Endothelial cell of umbilical vein (primary cell): ENCODE results near the gene NEU4. TPM values are rescaled to one million over a fixed set of nuclear protein-coding genes. Genes with fewer than 3 reads are reported as not detected.

ENCODE experiments used
- BruUV-seq: library from RNA; stranded (reverse); fragments of 400-500 nt; replicated peaks from 2 replicates; lab custom pipeline; 2021; lab: Mats Ljungman, UMichigan
- CTCF ChIA-PET: fragments of 300-600, 350-600 bp; sonication (Branson Sonifier 250); formaldehyde crosslinking; loops from one replicate; lab custom pipeline; 2021; ENCODE audit warnings: antibody characterized with exemption, inconsistent platforms; lab: Charles Lee
- POLR2A ChIA-PET: fragments of 300-600, 350-600 bp; sonication (Branson Sonifier 250); formaldehyde crosslinking; loops from one replicate; lab custom pipeline; 2021; ENCODE audit warnings: antibody characterized with exemption, inconsistent platforms; lab: Charles Lee
- DNase-seq: peaks from one replicate; pipeline ENCODE4 v3.0.0-alpha.2; 2011; ENCODE audit warnings: low read depth, low spot score
- FAIRE-seq: peaks from 2 replicates; lab custom pipeline; 2011; peaks lifted over from hg19 to GRCh38; lab: Jason Lieb, UNC
- H2AFZ ChIP-seq: 2 replicates; pipeline ENCODE4 v1.6.0; 2012; ENCODE audit warnings: low read depth, low read length, control low read depth, inconsistent platforms
- H3K27ac ChIP-seq: 2 replicates; pipeline ENCODE4 v1.5.1; 2011; ENCODE audit warnings: low read depth, mild to moderate bottlenecking, control low read depth, low read length, moderate library complexity; ENCODE audit not compliant: insufficient read depth
- H3K27me3 ChIP-seq, 2 experiments: 2 replicates each; pipeline versions ENCODE4 v1.6.0 to v1.6.1; 2011; ENCODE audit warnings: low read length in 2 of 2, mixed read lengths in 1 of 2; ENCODE audit not compliant: control insufficient read depth in 2 of 2, insufficient read depth in 2 of 2
- H3K36me3 ChIP-seq, 2 experiments: 2 replicates in 1 of 2; 3 replicates in 1 of 2; pipeline ENCODE4 v1.5.1; 2011; ENCODE audit warnings: low read length in 2 of 2, mild to moderate bottlenecking in 1 of 2, moderate library complexity in 1 of 2; ENCODE audit not compliant: control insufficient read depth in 2 of 2, insufficient read depth in 2 of 2; ENCODE audit errors: extremely low read depth in 1 of 2
- H3K4me1 ChIP-seq: 3 replicates; pipeline ENCODE4 v1.5.1; 2011; ENCODE audit warnings: mild to moderate bottlenecking, low read length; ENCODE audit not compliant: control insufficient read depth, insufficient read depth; ENCODE audit errors: extremely low read depth
- H3K4me2 ChIP-seq: 2 replicates; pipeline ENCODE4 v1.6.1; 2011; ENCODE audit warnings: low read length, control low read depth, mixed read lengths; ENCODE audit not compliant: insufficient read depth
- H3K4me3 ChIP-seq, 3 experiments: fragments of 200-600 bp in 1 of 3; sonication (generic), shearing (Covaris generic) in 1 of 3; replicated peaks in 1 of 3; 2 replicates each; pipeline ENCODE4 v1.5.1; 2011 to 2016; ENCODE audit warnings: control low read depth in 3 of 3, low read length in 3 of 3, mild to moderate bottlenecking in 2 of 3, inconsistent platforms in 1 of 3, low read depth in 1 of 3, moderate library complexity in 1 of 3; ENCODE audit not compliant: insufficient read depth in 1 of 3
- H3K79me2 ChIP-seq: 2 replicates; pipeline ENCODE4 v1.6.0; 2012; ENCODE audit warnings: low read length, inconsistent platforms; ENCODE audit not compliant: control insufficient read depth, insufficient read depth
- H3K9ac ChIP-seq: replicated peaks from 2 replicates; pipeline ENCODE3; 2011; ENCODE audit warnings: low read length, control low read depth; ENCODE audit not compliant: insufficient read depth; ENCODE audit errors: extremely low read depth
- H3K9me1 ChIP-seq: replicated peaks from 3 replicates; pipeline ENCODE4 v1.6.0; 2011; ENCODE audit warnings: mild to moderate bottlenecking, low read length; ENCODE audit not compliant: control insufficient read depth, insufficient read depth; ENCODE audit errors: extremely low read depth
- H3K9me3 ChIP-seq: replicated peaks from 2 replicates; pipeline ENCODE4 v1.5.1; 2012; ENCODE audit warnings: low read length, inconsistent platforms; ENCODE audit not compliant: control insufficient read depth, insufficient read depth
- H4K20me1 ChIP-seq: replicated peaks from 2 replicates; pipeline ENCODE3; 2011; ENCODE audit warnings: mild to moderate bottlenecking, low read length; ENCODE audit not compliant: control insufficient read depth, insufficient read depth; ENCODE audit errors: extremely low read depth
- CTCF ChIP-seq, 2 donors: IDR thresholded peaks; 1 replicate in 1 of 2; 2 replicates in 1 of 2; pipeline ENCODE4 v1.5.1; 2011; ENCODE audit warnings: low read length in 2 of 2, mild to moderate bottlenecking in 2 of 2, moderate library complexity in 2 of 2, control low read depth in 1 of 2, inconsistent platforms in 1 of 2, low read depth in 1 of 2; ENCODE audit not compliant: insufficient read depth in 1 of 2; ENCODE audit errors: extremely low read depth in 1 of 2
- EZH2 ChIP-seq: IDR thresholded peaks from 2 replicates; pipeline ENCODE4 v1.6.1; 2012; ENCODE audit warnings: borderline replicate concordance, low read depth, mild to moderate bottlenecking, moderate library complexity, low read length, inconsistent platforms; ENCODE audit not compliant: severe bottlenecking
- FOS ChIP-seq: IDR thresholded peaks from 2 replicates; pipeline ENCODE4 v1.6.1; 2011; ENCODE audit warnings: mild to moderate bottlenecking, low read length, moderate library complexity, borderline replicate concordance; ENCODE audit not compliant: insufficient read depth
- GATA2 ChIP-seq: IDR thresholded peaks from 2 replicates; pipeline ENCODE4 v1.7.0; 2011; ENCODE audit warnings: low read depth, mild to moderate bottlenecking, moderate library complexity, mixed read lengths, low read length; ENCODE audit not compliant: insufficient read length, insufficient read depth
- JUN ChIP-seq: IDR thresholded peaks from 2 replicates; pipeline ENCODE4 v1.6.1; 2011; ENCODE audit warnings: borderline replicate concordance, low read depth; ENCODE audit not compliant: insufficient read length, insufficient read depth
- MYC ChIP-seq: IDR thresholded peaks from one replicate; pipeline ENCODE4 v1.6.1; 2011; ENCODE audit warnings: mild to moderate bottlenecking, low read depth, low read length
- POLR2A ChIP-seq: IDR thresholded peaks from 2 replicates; pipeline ENCODE4 v1.6.1; 2012; ENCODE audit warnings: low read depth, mild to moderate bottlenecking, control low read depth, low read length
- POLR2AphosphoS5 ChIP-seq: IDR thresholded peaks from 2 replicates; pipeline ENCODE4 v1.6.1; 2012; ENCODE audit warnings: low read depth, mild to moderate bottlenecking, control low read depth, low read length, moderate library complexity; ENCODE audit not compliant: insufficient read depth
- dilution Hi-C: fragments of 300-500 bp; cut with MboI; formaldehyde crosslinking; loops from one replicate; pipeline ENCODE4 v1.15.0; 2019; ENCODE audit warnings: low sequenced_read_pairs; ENCODE audit not compliant: extremely low pct_ligation_motif_present
- intact Hi-C: fragments of 100-400 bp; cut with micrococcal nuclease; formaldehyde crosslinking; loops from one replicate; pipeline ENCODE4 v1.10.0; 2022
- polyA plus RNA-seq, 4 experiments: library from polyadenylated mRNA; depleted of rRNA in 3 of 4; stranded (reverse) in 3 of 4; unstranded in 1 of 4; fragments of >200 nt; gene quantifications; 2 replicates each; pipeline versions ENCODE4 v1.2.1 to v1.2.3, GENCODE V29; 2011 to 2012; ENCODE audit warnings: missing spikeins in 1 of 4
- total RNA-seq: library from RNA; stranded (reverse); gene quantifications from 2 replicates; pipeline ENCODE4 v1.2.3, GENCODE V29; 2021
- TF ChIP-seq, protein P1 (sequence below): IDR thresholded peaks from 2 replicates; pipeline ENCODE4 v1.6.1; 2011; ENCODE audit not compliant: insufficient read depth, insufficient read length

The NEU4 gene
- total and polyA plus RNA-seq, 2 donors (not counting 3 experiments of a cell fraction or from before 2014, with no cell fraction given), result not detected

GRCh38 chr2:241821460-241822263 is 12.7 kb downstream of the NEU4 start:
- Histone ChIP-seq H3K36me3 (no peaks in the 10 kb centered on the region), H3K27me3 (no peaks in the 10 kb centered on the region), H4K20me1 (no peaks in the 10 kb centered on the region), H3K9me3 (no peaks in the 10 kb centered on the region), H3K9me1 (no peaks in the 10 kb centered on the region), H3K79me2 (no peaks in the 10 kb centered on the region), H3K4me3 (no peak overlapping the region), H3K9ac (no peak overlapping the region), H3K4me1 (peaks cover 6% of the 10 kb centered on the region), H3K27ac (no peak overlapping the region), H2AFZ (peak overlapping the region; percentile 53), H3K4me2 (no peak overlapping the region)
- DNase-seq, result no peak
- BruUV-seq, result no TSS peak
- FAIRE-seq, result no peak
- intact Hi-C loops (no loop called here), dilution Hi-C loops (no loop called here)
- TF ChIP-seq CTCF (IDR thresholded peaks at IDR 0.05; ENCODE audit: extremely low read depth in 1 of 2, insufficient read depth in 1 of 2, low read depth in 1 of 2, low read length in 2 of 2) (no peak), POLR2AphosphoS5 (no peak), POLR2A (no peak), FOS (no peak), JUN (no peak)
- CTCF ChIA-PET, result no interaction called here
- POLR2A ChIA-PET, result no interaction called here

DNA sequence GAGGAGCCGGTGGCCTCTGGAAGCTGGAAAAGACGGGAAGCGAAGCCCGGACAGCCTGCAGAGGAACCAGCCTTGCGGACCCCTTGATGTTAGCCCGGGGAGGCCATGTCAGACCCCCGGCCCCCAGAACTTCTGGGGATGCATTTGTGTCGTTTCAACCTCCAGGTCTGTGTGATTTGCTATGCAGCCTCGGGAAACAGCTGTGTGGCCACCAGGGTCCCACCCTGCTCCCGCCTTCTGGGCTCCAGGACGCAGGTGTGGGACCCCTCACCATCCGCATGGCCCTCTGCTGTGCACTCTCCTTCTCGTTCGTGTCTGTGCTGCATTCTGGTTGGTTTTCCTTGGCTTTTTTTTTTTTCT is 13.3 kb downstream of the NEU4 start:
- intact Hi-C loops, result no loop called here

More for the DNA sequence above, 13.3 kb downstream of the NEU4 start:
- BruUV-seq, result no TSS peak
- dilution Hi-C loops, result no loop called here
- no peaks in the 10 kb centered on the region for H3K9me3 ChIP-seq
- H3K4me3 ChIP-seq, result no peak overlapping the region
- ChIA-PET CTCF (no interaction called here), POLR2A (no interaction called here)
- no peak for TF ChIP-seq EZH2
- TF ChIP-seq FOS, result no peak
- no peak for TF ChIP-seq JUN
- TF ChIP-seq, protein P1, sequence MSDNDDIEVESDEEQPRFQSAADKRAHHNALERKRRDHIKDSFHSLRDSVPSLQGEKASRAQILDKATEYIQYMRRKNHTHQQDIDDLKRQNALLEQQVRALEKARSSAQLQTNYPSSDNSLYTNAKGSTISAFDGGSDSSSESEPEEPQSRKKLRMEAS, result no peak
- TF ChIP-seq POLR2A, result no peak
- TF ChIP-seq MYC, result no peak
- no peak for TF ChIP-seq CTCF (IDR thresholded peaks at IDR 0.05; ENCODE audit: extremely low read depth in 1 of 2, insufficient read depth in 1 of 2, low read depth in 1 of 2, low read length in 2 of 2)
- TF ChIP-seq POLR2AphosphoS5, result no peak
- TF ChIP-seq GATA2, result no peak
- no peaks in the 10 kb centered on the region for H3K36me3 ChIP-seq
- no peak overlapping the region for H3K27ac ChIP-seq
- peaks cover 6% of the 10 kb centered on the region for H3K4me1 ChIP-seq
- no peaks in the 10 kb centered on the region for H3K27me3 ChIP-seq
- H2AFZ ChIP-seq, result no peak overlapping the region
- no peak overlapping the region for H3K9ac ChIP-seq
- H3K79me2 ChIP-seq, result no peaks in the 10 kb centered on the region
- H3K9me1 ChIP-seq, result no peaks in the 10 kb centered on the region
- H3K4me2 ChIP-seq, result no peak overlapping the region
- no peak for DNase-seq
- FAIRE-seq, result no peak
- no peaks in the 10 kb centered on the region for H4K20me1 ChIP-seq
